Coronary artery (tissue), 2 donors: ENCODE data around the gene THSD7B.
"Not testable (repeated sequence)": the region's sequence is repeated elsewhere in the genome, so short reads cannot be mapped to it uniquely, and the experiment has no call there.

ENCODE experiments used
- DNase-seq: peaks from one replicate; pipeline ENCODE4 v3.0.0-alpha.2; 2017; ENCODE audit warnings: low spot score
- H3K27ac ChIP-seq, 2 donors: fragments of 200-600 bp; sonication (generic); one replicate each; pipeline ENCODE4 v1.5.1; 2016 to 2019
- H3K4me3 ChIP-seq: fragments of 200-600 bp; sonication (generic); 2 replicates; pipeline ENCODE4 v1.5.1; 2016; ENCODE audit warnings: mild to moderate bottlenecking, moderate library complexity
- CTCF ChIP-seq: fragments of 200-600 bp; sonication (generic); IDR thresholded peaks from one replicate; pipeline ENCODE4 v1.5.1; 2019; ENCODE audit warnings: antibody characterized with exemption

The THSD7B gene

DNA sequence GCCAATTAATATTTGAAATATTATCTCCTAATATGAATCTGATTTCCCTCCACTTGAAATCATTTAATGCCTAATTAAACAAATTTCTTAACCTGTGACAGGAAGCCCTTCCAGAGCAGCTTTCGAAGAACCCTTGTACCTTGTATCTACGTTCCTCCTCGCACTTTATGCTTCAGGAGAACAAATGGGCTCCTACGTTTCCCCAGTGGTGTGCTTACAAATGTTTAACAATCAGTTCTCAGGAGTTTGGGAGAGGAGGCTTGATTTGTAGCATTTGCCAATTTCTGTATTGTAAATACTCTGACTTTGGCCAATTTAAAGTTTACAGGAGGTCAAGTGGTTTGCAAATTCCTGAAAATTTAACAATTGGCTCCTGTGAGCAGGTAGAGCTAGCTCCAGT lies 327.8 kb downstream of the THSD7B start:
- no peak overlapping the region for H3K4me3 ChIP-seq
- no peak overlapping the region for H3K27ac ChIP-seq
- no peak for DNase-seq
- no peak for TF ChIP-seq CTCF

GRCh38 chr2:137096187-137096586 lies 330.8 kb downstream of the THSD7B start:
- TF ChIP-seq CTCF, result no peak

DNA sequence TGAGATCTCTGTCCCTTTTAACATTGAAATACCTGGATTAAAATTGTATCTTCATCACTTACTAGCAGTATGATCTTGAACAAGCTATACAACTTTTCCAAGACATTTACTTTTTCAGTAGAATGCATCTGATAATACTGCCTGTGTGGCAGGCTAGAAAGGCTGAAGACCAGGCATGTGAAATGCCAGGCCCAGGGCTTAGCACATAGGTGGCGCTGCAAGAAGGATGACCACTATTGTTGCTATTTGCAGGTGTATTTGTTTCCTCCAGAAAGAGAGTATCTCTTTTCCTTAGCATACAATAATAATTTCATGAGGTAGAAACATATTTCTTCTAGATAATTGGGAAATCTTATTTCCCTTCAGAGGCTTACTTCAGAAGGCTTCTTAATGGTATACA lies 331.3 kb downstream of the THSD7B start:
- TF ChIP-seq CTCF, result no peak
- Histone ChIP-seq H3K4me3 (no peak overlapping the region), H3K27ac (no peak overlapping the region)
- no peak for DNase-seq

More at GRCh38 chr2:137096187-137096586, 330.8 kb downstream of the THSD7B start:
- DNase-seq, result no peak
- Histone ChIP-seq H3K4me3 (no peak overlapping the region), H3K27ac (no peak overlapping the region)

DNA sequence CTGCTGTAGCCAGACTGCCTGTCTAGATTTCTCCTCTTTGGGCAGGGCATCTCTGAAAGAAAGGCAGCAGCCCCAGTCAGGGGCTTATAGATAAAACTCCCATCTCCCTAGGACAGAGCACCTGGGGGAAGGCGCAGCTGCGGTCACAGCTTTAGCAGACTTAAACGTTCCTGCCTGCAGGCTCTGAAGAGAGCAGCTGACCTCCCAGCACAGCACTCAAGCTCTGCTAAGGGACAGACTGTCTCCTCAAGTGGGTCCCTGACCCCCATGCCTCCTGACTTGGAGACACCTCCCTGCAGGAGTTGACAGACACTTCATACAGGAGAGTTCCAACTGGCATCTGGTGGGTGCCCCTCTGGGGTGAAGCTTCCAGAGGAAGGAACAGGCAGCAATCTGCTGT lies 336.5 kb downstream of the THSD7B start:
- not testable (repeated sequence) for DNase-seq, H3K4me3 ChIP-seq, H3K27ac ChIP-seq

DNA sequence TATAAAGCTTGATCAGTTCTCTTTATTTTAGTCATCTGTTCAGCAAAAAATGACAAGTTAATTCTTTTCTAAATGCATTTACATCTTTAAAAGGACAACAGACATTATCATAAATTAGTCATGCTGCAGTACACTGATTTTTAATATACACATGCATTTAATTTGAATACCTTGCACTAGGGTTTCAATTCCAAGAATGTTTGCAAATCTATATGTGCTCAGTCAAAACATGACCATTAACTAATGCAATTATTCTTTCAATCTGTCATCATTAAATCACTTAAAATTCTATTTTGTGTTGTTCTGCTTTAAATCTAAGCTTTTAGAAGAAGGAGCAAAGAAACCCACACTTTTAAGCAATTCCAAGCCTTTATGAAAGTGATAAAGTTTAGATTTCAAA lies 342.6 kb downstream of the THSD7B start:
- Histone ChIP-seq H3K27ac (no peak overlapping the region), H3K4me3 (no peak overlapping the region)
- DNase-seq, result no peak
- no peak for TF ChIP-seq CTCF

DNA sequence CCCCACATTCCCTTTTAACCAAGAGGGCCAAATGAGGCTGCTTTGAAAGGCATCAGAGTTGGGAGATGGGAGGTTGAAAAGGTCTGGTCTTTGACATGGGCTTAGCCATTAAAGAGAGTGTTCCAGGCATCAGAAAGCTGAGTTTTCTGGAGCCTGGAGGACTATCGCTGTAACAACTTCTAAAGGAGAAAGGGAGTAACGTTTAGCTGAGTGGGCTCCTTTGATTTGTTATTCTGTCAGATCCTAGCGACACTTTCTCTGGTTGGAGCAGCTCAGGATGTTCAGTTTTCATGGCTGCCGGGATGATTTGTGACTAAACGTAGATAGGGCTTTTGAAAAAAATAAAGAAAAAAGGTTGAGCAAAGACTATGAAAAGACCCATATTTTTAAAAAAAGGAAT lies 346.6 kb downstream of the THSD7B start:
- Histone ChIP-seq H3K4me3 (no peak overlapping the region), H3K27ac (no peak overlapping the region)
- DNase-seq, result no peak
- no peak for TF ChIP-seq CTCF

DNA sequence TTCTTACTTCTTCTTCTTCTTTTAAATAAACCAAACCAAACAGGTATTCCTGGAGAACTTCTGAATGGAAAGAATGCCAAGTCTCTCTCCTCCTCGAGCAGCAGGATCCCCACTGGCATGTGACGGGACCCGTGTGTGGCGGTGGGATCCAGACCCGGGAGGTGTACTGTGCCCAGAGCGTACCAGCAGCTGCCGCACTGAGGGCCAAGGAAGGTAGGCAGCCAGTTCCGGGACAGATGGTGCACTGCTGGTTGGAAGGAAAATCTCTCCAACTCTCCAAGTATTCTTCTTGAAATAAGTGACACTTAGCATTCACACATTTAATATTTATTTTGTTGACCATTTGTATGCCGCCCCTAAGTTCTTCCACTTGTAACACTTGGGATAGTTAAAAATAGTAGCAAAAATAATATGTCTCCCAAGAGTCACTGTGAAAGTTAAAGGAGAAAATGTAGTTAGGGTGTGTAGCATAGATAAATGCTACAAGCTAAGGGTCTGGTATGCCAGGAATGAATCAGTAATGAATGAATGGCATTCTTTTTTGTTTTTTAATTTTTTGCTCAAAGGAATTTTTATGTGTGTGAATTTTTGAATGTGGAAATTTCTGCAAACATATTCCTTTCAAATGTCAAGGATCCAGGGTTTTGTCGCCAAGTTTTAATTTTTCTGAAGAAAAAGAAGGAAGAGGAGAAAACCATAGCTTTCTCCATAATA lies 349.9 kb downstream of the THSD7B start:
- DNase-seq, result no peak
- Histone ChIP-seq H3K27ac (no peak overlapping the region), H3K4me3 (no peak overlapping the region)
- no peak for TF ChIP-seq CTCF

- no peak overlapping the region for H3K4me3 ChIP-seq
- DNase-seq, result no peak
- TF ChIP-seq CTCF, result no peak
- no peak overlapping the region for H3K27ac ChIP-seq
Measured at GRCh38 chr2:137115795-137116089, 350.4 kb downstream of the THSD7B start.
